ENCODE data around the gene NFU1. TPM values are rescaled to one million over a fixed set of nuclear protein-coding genes. Genes with fewer than 3 reads are reported as not detected.
A peak's percentile ranks its signal among the peaks of the same experiment; 100 is the strongest.

NFU1 gene
- total RNA-seq, 1 donor from 2014 or later, result 24.3 TPM

DNA sequence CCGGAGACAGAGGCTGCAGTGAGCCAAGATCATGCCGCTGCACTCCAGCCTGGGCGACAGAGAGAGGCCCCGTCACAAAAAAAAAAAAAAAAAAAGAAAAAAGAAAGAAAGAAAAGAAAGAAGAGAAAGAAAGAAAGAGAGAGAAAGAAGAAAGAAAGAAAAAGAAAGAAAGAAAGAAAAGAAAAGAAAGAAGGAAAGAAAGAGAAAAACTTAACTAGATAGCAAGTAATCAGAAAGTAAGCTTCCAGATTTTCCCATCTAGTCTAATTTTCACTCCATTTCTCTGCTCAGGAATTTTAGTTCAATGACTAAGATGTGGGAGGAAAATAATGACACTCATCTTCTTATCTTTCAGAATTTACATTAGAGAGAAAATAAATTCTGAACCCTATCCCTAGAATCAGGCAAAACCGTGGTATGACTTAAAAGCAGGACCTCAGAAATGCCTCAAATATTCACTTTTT lies 52.6 kb downstream of the NFU1 start:
- no peak for TF ChIP-seq CTCF (IDR thresholded peaks at IDR 0.05)
- Mint-ChIP-seq H3K27ac (no peak overlapping the region), H3K27me3 (no peaks in the 10 kb centered on the region), H3K36me3 (ENCODE audit: low read depth) (peaks cover 4% of the 10 kb centered on the region), H3K4me1 (peaks cover 49% of the 10 kb centered on the region), H3K4me3 (no peak overlapping the region), H3K9me3 (no peaks in the 10 kb centered on the region)
- no peak for DNase-seq
- POLR2A ChIA-PET, result interaction anchor here (0.7 kb wide), 1 partner anchor 17 kb away, joined by 8 read pairs; no protein-coding TSS in a partner anchor
- no peak for ATAC-seq (ENCODE audit: low read depth)
- CTCF ChIA-PET, result no interaction called here
- intact Hi-C loops (cut with micrococcal nuclease), result loop anchor here (5.0 kb wide), 5 partner anchors 183 to 508 kb away; partner anchors contain the start of genes AAK1, GMCL1 and SNRNP27

DNA sequence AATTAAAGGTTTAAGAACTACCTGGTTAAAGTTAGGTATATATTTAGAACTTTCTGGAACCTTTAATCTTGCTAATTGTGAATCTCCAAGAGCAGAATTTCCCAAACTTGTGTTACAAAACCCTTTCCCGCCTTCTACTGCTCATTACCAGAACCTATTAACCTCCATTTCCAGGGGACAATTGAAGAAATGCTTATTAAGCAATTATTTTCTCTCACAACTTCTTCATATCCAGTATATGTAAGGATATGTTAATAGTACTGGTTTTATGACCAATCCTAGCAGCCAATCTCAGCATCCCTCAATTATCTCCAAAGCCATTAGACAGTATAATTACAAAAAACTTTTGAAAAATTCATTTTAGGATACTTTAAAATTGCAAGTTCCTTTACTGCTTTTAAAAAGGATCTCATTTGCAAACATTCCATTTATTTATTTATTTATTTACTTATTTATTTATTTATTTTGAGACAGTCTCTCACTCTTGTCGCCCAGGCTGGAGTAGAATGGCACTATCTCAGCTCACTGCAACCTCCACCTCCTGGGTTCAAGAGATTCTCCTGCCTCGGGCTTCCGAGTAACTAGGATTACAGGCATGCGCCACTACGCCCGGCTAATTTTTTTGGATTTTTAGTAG lies 53.9 kb downstream of the NFU1 start:
- no peak overlapping the region for H3K4me3 Mint-ChIP-seq
- H3K4me1 Mint-ChIP-seq, result peaks cover 47% of the 10 kb centered on the region
- no peak overlapping the region for H3K27ac Mint-ChIP-seq
- no peaks in the 10 kb centered on the region for H3K27me3 Mint-ChIP-seq
- peaks cover 4% of the 10 kb centered on the region for H3K36me3 Mint-ChIP-seq (ENCODE audit: low read depth)
- ATAC-seq (ENCODE audit: low read depth) (no peak), DNase-seq (no peak)
- intact Hi-C loops (cut with micrococcal nuclease), result no loop called here
- H3K9me3 Mint-ChIP-seq, result no peaks in the 10 kb centered on the region
- POLR2A ChIA-PET, result no interaction called here
- CTCF ChIA-PET, result no interaction called here
- TF ChIP-seq CTCF (IDR thresholded peaks at IDR 0.05), result no peak

DNA sequence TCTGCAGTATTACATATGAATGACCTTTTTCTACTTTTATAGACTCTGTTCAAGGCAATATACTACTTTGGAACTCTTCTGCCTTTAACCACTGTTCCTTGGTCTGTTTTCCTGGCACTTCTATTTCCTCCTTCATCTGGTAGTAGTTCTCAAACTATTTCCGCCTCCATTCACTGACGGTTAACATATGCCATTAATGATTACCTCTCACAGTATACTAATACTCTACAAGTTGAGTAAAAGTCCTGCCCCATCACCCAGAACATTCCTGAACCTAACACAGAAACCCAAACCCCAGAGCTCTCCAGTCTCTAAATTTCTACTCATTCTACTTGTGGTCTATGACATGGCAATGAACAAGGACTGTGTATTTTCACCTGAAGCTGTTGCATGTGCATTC lies 54.7 kb downstream of the NFU1 start:
- CTCF ChIA-PET, result no interaction called here

GRCh38 chr2:69381337-69381737 lies 55.9 kb downstream of the NFU1 start:
- intact Hi-C loops (cut with micrococcal nuclease), result no loop called here
- ChIA-PET CTCF (no interaction called here), POLR2A (interaction anchor here (0.6 to 1.4 kb wide), 2 partner anchors 55 to 571 kb away, joined by 6 read pairs; no protein-coding TSS in a partner anchor)
- Mint-ChIP-seq H3K36me3 (ENCODE audit: low read depth) (peaks cover 5% of the 10 kb centered on the region), H3K9me3 (no peaks in the 10 kb centered on the region), H3K4me3 (no peak overlapping the region), H3K27me3 (no peaks in the 10 kb centered on the region), H3K27ac (no peak overlapping the region), H3K4me1 (peaks cover 32% of the 10 kb centered on the region)
- ATAC-seq (ENCODE audit: low read depth) (no peak), DNase-seq (no peak)
- no peak for TF ChIP-seq CTCF (IDR thresholded peaks at IDR 0.05)

More for the DNA sequence above, 54.7 kb downstream of the NFU1 start:
- no peaks in the 10 kb centered on the region for H3K27me3 Mint-ChIP-seq
- POLR2A ChIA-PET, result interaction anchor here (1.4 kb wide), 1 partner anchor 54 kb away, joined by 6 read pairs; no protein-coding TSS in a partner anchor
- no peak overlapping the region for H3K4me3 Mint-ChIP-seq
- no peak for TF ChIP-seq CTCF (IDR thresholded peaks at IDR 0.05)
- peaks cover 39% of the 10 kb centered on the region for H3K4me1 Mint-ChIP-seq
- ATAC-seq (ENCODE audit: low read depth) (no peak), DNase-seq (no peak)
- no peaks in the 10 kb centered on the region for H3K9me3 Mint-ChIP-seq
- intact Hi-C loops (cut with micrococcal nuclease), result no loop called here
- H3K27ac Mint-ChIP-seq, result no peak overlapping the region
- peaks cover 5% of the 10 kb centered on the region for H3K36me3 Mint-ChIP-seq (ENCODE audit: low read depth)

DNA sequence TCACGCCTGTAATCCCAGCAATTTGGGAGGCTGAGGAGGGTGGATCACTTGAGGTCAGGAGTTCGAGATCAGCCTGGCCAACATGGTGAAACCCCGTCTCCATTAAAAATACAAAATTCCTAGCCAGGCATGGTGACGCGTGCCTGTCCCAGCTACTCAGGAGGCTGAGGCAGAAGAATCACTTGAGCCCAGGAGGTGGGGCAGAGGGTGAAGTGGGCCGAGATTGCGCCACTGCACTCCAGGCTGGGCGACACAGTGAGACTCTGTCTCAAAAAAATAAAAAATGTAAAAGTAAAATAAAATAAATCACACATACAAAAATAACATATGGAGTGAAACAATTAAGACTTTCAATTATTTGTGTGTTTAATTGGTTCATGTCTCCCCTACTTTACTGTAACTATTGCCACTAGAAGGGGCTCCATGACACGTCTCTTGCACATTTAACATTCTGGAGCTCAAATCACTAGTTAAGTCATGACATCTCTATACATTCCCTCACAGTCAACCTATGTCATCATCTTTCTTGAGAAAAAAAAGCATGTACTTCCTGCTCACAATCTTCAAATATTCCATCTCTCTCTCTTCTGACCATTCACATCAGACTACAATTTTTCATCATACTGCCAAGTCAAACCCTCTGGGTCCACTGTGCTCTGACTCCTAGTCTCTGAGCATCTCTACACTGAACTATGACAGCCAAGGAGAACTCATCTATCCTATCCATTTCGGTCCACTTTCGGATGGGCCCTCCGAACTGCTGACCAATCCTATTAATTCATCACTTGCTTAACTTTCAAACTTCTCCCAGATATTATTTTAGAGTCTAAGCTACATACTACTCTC lies 56.9 kb downstream of the NFU1 start:
- Mint-ChIP-seq H3K4me1 (peaks cover 25% of the 10 kb centered on the region), H3K9me3 (no peaks in the 10 kb centered on the region), H3K27ac (peak overlapping the region; percentile 0), H3K36me3 (ENCODE audit: low read depth) (peaks cover 5% of the 10 kb centered on the region), H3K27me3 (no peaks in the 10 kb centered on the region), H3K4me3 (no peak overlapping the region)
- intact Hi-C loops (cut with micrococcal nuclease), result no loop called here
- CTCF ChIA-PET, result no interaction called here
- no peak for TF ChIP-seq CTCF (IDR thresholded peaks at IDR 0.05)
- DNase-seq, result no peak
- POLR2A ChIA-PET, result interaction anchor here (0.6 kb wide), 1 partner anchor 263 kb away, joined by 11 read pairs; the partner anchor contains the start of gene AAK1
- no peak for ATAC-seq (ENCODE audit: low read depth)

Measured in activated B cell treated with CpG ODN at 0.5 μM for 24 hours (primary cell).